Activated T-helper 17 cell treated with anti-CD3 and anti-CD28 coated beads, Interleukin-2, amount 50 U/mL, for 72 hours (primary cell): Measurements from ENCODE around the gene WDFY2. TPM values are rescaled to one million over a fixed set of nuclear protein-coding genes. Genes with fewer than 3 reads are reported as not detected.
A peak's percentile ranks its signal among the peaks of the same experiment; 100 is the strongest.
"Not testable (repeated sequence)": the region's sequence is repeated elsewhere in the genome, so short reads cannot be mapped to it uniquely, and the experiment has no call there.

Experiments
- ATAC-seq: fragments of 150-1000 bp; cut with Tn5 transposase; replicated peaks from 2 replicates; pipeline ENCODE4 v1.10.0; 2021; ENCODE audit warnings: mild to moderate bottlenecking, moderate library complexity
- H3K27ac Mint-ChIP-seq: one replicate; pipeline ENCODE4 v1.8.0; 2022; ENCODE audit warnings: mixed read lengths
- H3K27me3 Mint-ChIP-seq: one replicate; pipeline ENCODE4 v1.8.0; 2022; ENCODE audit warnings: mixed read lengths
- H3K36me3 Mint-ChIP-seq: one replicate; pipeline ENCODE4 v1.8.0; 2022; ENCODE audit warnings: low read depth, mild to moderate bottlenecking, mixed read lengths
- H3K4me1 Mint-ChIP-seq: one replicate; pipeline ENCODE4 v1.8.0; 2022; ENCODE audit warnings: mixed read lengths
- H3K4me3 Mint-ChIP-seq: one replicate; pipeline ENCODE4 v1.8.0; 2022; ENCODE audit warnings: mild to moderate bottlenecking, mixed read lengths
- H3K9me3 Mint-ChIP-seq: one replicate; pipeline ENCODE4 v1.8.0; 2022; ENCODE audit warnings: mixed read lengths
- total RNA-seq, 2 donors: library from RNA; stranded (reverse); gene quantifications; one replicate each; pipeline ENCODE4 v1.2.3, GENCODE V29; 2022

WDFY2 gene
- total RNA-seq, 2 donors from 2014 or later, result 16.8 to 31.5 TPM

DNA sequence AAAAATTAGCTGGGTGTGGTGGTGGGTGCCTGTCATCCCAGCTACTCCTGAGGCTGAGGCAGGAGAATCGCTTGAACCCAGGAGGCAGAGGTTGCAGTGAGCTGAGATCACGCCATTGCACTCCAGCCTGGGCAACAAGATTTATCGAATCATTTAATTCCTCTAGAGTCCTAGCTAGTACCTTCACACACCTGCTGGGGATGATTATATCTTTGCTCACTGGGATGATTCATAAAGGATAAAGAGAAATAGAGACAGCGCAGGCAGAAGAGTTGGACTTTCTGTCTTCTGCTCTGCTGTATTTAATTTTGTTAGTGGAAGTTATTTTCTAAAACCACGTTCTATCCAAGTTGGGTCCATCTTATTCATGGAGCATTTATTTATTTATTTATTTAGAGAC, 56.4 kb downstream of the WDFY2 start:
- H3K27ac Mint-ChIP-seq, H3K36me3 Mint-ChIP-seq, H3K9me3 Mint-ChIP-seq, ATAC-seq, H3K4me3 Mint-ChIP-seq, H3K27me3 Mint-ChIP-seq: not testable (repeated sequence)
- peaks cover 42% of the 10 kb centered on the region for H3K4me1 Mint-ChIP-seq

DNA sequence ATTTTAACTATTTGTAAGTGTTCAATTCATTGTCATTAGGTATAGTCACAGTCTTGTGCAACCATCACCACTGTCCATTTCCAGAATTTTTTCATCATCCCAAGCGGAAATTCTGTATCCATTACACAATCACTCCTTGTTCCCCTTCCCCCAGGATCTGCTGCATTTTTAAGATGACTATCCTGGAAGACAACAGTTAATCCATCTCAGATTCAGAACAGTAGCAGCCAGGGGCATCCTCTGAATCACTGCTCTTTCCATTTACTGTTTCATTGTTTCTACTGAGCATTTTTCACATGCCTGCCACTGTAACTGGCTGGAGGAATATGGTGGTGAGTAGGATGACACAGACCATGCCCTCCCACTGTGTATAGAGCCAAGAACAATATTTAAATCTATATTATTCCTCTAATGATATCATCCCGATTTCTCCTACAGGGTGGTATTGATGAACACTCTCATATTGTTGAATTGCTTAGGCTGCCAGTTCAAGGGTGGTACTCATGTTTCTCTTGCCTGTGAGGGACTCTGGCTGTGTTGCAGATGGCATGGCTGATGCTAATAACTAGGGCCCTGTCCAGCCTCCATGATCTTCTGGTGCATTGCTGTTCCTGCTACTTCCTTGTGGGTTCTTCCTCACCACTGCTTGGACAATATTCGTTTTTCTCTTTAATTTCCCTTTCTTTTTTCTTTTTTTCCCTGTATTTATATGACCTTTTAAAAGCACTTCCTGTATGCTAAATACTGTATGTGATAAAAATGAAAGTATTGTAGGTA, 59.0 kb downstream of the WDFY2 start:
- Mint-ChIP-seq H3K4me3 (peak overlapping the region; percentile 72), H3K9me3 (no peaks in the 10 kb centered on the region), H3K36me3 (peaks cover 5% of the 10 kb centered on the region), H3K27me3 (no peaks in the 10 kb centered on the region), H3K4me1 (peaks cover 45% of the 10 kb centered on the region), H3K27ac (peak overlapping the region; percentile 98)
- ATAC-seq, result peak; percentile 61

DNA sequence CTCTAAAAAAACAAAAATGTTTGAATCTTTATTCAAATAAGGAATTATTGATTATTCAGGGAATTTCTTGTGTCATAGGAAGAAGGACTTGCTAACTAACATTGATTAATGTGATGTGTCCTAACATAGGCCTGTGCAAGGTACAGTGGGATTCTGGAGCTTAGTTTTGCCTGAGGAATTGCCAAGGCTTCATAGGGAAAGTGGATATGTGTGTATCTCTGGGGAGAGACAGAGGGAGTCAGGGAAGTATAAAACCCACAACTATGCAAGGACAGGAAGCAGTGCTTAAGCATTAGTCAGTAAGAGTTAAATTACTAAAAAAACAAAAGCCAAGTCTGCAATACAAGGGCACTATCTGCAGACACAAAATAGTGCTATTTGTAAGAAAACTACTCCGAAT, 59.6 kb downstream of the WDFY2 start:
- H3K27me3 Mint-ChIP-seq, result no peaks in the 10 kb centered on the region
- H3K4me1 Mint-ChIP-seq, result peaks cover 45% of the 10 kb centered on the region
- peak overlapping the region; percentile 72 for H3K4me3 Mint-ChIP-seq
- H3K27ac Mint-ChIP-seq, result peak overlapping the region; percentile 98
- peak; percentile 22 for ATAC-seq
- H3K36me3 Mint-ChIP-seq, result peaks cover 5% of the 10 kb centered on the region
- H3K9me3 Mint-ChIP-seq, result no peaks in the 10 kb centered on the region

DNA sequence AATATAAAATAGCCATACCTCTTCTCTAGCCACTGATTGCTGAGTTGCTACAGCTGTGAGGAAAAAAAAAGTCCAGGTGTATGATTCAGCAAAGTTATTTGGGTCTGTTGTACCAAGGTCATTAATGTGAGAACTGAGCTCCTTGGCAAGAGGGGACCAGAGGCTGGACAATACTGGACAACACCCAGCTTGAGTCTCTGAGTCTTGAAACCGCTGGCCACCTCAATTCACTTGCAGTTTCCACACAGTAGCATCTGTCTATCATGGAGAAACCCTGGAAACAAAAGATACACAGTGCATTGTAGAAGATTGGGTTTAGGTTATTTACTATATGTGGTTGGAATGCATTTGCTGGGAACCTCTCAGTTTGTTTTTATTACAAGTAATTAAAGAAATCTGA, 60.4 kb downstream of the WDFY2 start:
- Mint-ChIP-seq H3K27me3 (no peaks in the 10 kb centered on the region), H3K9me3 (no peaks in the 10 kb centered on the region), H3K36me3 (peaks cover 5% of the 10 kb centered on the region), H3K4me3 (peak overlapping the region; percentile 72), H3K27ac (peak overlapping the region; percentile 98), H3K4me1 (peaks cover 45% of the 10 kb centered on the region)
- ATAC-seq, result no peak

DNA sequence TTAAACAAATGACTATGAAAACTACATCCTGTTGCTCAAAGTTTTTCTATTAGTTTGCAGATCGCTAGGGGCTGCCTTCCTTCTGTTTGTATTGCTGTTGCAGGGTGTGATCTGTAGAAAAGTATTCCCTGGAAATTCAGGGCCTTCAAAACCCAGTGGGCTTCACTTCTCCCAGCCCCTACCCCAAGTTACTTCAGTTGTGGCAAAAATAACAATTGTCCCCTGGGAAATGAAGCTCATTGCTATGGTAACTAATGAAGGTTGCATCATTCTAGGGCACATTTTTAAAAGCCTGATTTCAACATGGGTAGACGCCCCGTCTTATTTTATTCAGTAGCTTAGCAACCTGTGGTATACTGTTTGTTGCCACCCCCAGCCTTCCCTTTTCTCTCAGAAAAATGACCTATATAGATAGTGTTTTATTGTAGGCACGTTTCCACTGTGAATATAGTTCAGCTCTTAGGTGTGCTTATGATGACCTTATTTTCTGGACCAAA, 60.9 kb downstream of the WDFY2 start:
- Mint-ChIP-seq H3K27ac (peak overlapping the region; percentile 98), H3K36me3 (peaks cover 5% of the 10 kb centered on the region), H3K9me3 (no peaks in the 10 kb centered on the region), H3K27me3 (no peaks in the 10 kb centered on the region), H3K4me3 (peak overlapping the region; percentile 72), H3K4me1 (peaks cover 45% of the 10 kb centered on the region)
- ATAC-seq, result peak; percentile 31

DNA sequence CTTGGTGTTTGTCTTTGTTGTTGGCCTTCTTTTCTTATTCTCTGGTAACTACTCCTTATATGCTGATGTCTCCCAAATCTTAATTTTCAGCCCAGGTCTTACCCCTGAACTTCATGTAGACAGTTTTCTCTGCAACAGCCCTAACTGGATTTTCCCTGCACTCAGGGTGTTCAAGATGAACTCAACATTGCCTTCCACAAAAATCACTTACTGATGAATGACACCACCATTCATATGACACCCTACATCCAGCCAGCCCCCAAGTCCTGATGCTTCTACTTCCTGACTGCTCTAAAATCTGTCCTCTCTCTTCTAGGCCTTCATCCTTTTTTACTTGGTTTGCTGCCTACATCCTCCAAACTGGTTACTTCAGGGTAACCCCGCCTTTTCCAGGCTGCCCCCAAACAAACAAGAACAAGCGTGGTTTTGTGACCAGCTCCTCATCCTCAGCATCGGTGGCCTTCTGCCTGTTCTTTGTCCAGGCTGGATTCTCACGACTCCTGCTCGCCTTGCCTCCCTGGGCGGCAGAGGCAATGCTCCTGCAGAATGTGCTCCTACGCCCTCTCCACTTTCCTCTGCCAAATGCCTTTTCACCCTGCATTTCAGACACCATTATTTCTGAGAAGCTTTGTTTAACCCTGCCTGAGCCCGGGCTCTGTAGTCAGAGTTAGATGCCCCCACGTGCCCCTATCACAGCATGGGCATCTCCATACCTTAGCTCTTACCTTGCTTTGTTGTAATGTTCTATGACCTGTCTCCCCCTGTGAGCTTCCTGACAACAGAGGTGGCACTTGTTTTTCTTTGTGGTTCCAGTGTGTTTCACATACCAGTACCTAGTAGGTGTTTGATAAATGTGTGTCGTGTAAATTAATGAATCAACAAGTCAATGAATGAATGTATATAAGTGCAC, 61.8 kb downstream of the WDFY2 start:
- peak overlapping the region; percentile 72 for H3K4me3 Mint-ChIP-seq
- peak; percentile 71 for ATAC-seq

DNA sequence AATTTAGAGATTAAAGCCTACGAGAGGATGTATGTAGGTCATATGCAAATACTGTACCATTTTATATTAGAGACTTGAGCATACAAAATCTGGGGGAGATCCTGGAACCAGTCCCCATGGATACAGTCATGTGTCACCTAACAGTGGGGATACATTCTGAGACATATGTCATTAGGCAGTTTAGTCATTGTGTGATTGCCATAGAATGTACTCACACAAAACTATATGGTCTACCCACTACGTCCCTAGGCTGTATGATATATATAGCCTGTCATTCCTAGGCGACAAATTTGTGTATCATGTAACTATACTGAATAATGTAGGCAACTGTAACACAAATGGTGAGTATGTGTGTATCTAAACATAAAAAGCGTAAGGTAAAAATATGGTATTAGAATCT, 62.8 kb downstream of the WDFY2 start:
- H3K27me3 Mint-ChIP-seq, result no peaks in the 10 kb centered on the region
- no peaks in the 10 kb centered on the region for H3K9me3 Mint-ChIP-seq
- peak overlapping the region; percentile 72 for H3K4me3 Mint-ChIP-seq
- peaks cover 5% of the 10 kb centered on the region for H3K36me3 Mint-ChIP-seq
- ATAC-seq, result peak; percentile 66
- H3K27ac Mint-ChIP-seq, result peak overlapping the region; percentile 98
- peaks cover 45% of the 10 kb centered on the region for H3K4me1 Mint-ChIP-seq

More for the DNA sequence above, 61.8 kb downstream of the WDFY2 start:
- Mint-ChIP-seq H3K36me3 (peaks cover 5% of the 10 kb centered on the region), H3K27me3 (no peaks in the 10 kb centered on the region), H3K27ac (peak overlapping the region; percentile 98), H3K9me3 (no peaks in the 10 kb centered on the region), H3K4me1 (peaks cover 45% of the 10 kb centered on the region)

DNA sequence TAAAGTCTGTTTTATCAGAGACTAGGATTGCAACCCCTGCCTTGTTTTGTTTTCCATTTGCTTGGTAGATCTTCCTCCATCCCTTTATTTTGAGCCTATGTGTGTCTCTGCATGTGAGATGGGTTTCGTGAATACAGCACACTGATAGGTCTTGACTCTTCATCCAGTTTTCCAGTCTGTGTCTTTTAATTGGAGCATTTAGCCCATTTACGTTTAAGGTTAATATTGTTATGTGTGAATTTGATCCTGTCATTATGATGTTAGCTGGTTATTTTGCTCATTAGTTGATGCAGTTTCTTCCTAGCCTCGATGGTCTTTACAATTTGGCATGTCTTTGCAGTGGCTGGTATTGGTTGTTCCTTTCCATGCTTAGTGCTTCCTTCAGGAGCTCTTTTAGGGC, 67.9 kb downstream of the WDFY2 start:
- not testable (repeated sequence) for ATAC-seq, H3K4me3 Mint-ChIP-seq, H3K9me3 Mint-ChIP-seq, H3K36me3 Mint-ChIP-seq, H3K27ac Mint-ChIP-seq, H3K27me3 Mint-ChIP-seq
- peaks cover 13% of the 10 kb centered on the region for H3K4me1 Mint-ChIP-seq

DNA sequence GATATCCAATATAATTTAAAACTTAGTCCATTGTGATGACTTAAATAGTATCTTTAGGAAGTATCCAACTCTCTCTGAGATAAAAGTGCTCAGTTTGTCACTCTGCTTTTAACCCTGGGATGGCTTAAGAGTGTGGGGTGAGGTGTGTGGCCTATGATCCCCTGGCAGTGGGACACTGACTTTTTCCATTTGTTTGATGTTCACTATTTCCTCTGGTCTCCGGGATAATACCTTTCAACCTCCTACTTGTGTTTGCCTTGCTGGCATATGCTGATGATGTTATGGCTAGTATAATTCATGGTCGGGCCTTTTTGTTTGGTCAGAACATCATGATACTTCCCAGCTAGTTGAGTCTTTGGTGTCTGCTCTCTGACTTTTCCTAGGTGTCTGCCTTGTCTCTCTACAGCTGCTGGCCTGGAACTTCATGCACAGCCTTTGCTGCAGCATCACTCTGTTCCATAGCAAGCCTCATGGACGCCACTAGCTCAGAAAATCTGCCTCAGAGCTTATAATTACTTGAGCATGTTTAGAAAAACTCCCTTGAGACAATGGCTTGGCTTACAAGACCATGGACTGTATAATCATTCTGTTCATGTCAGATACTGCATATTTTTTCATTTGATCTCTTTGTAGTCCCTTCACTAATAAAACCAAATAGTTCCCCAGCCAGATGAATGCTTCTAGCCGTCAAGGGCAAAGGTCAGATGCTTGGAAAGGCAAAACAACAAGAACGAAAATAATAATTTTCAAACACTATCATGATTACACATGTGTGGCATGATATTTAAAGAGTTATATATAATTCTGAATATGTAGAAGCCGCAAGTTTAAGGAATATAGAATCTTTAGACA, 75.2 kb downstream of the WDFY2 start:
- H3K4me3 Mint-ChIP-seq, result no peak overlapping the region
- no peak overlapping the region for H3K27ac Mint-ChIP-seq
- peaks cover 21% of the 10 kb centered on the region for H3K36me3 Mint-ChIP-seq
- ATAC-seq, result no peak
- peaks cover 5% of the 10 kb centered on the region for H3K9me3 Mint-ChIP-seq
- peaks cover 1% of the 10 kb centered on the region for H3K4me1 Mint-ChIP-seq
- H3K27me3 Mint-ChIP-seq, result no peaks in the 10 kb centered on the region

DNA sequence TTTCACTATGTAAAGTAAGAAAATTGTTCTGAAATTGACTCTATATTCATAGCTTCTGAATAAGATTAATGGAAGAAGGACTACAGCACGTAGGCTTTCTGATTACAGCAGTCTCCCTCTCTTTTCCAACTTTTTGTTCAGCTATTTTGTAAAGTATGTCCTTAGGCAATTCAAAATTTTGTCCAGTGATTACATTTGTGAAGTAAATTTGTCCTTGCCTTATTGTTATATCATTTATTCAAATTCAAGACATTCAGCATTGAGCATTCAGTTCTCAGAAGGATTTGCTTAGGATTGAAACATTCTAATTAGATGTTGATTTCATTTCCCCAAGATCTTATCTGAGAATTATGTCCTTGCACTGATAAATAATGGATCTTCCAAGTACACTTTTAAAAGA, 76.6 kb downstream of the WDFY2 start:
- no peak overlapping the region for H3K4me3 Mint-ChIP-seq
- no peaks in the 10 kb centered on the region for H3K27me3 Mint-ChIP-seq
- peaks cover 21% of the 10 kb centered on the region for H3K36me3 Mint-ChIP-seq
- peaks cover 6% of the 10 kb centered on the region for H3K4me1 Mint-ChIP-seq
- H3K27ac Mint-ChIP-seq, result no peak overlapping the region
- ATAC-seq, result no peak
- H3K9me3 Mint-ChIP-seq, result peaks cover 5% of the 10 kb centered on the region

DNA sequence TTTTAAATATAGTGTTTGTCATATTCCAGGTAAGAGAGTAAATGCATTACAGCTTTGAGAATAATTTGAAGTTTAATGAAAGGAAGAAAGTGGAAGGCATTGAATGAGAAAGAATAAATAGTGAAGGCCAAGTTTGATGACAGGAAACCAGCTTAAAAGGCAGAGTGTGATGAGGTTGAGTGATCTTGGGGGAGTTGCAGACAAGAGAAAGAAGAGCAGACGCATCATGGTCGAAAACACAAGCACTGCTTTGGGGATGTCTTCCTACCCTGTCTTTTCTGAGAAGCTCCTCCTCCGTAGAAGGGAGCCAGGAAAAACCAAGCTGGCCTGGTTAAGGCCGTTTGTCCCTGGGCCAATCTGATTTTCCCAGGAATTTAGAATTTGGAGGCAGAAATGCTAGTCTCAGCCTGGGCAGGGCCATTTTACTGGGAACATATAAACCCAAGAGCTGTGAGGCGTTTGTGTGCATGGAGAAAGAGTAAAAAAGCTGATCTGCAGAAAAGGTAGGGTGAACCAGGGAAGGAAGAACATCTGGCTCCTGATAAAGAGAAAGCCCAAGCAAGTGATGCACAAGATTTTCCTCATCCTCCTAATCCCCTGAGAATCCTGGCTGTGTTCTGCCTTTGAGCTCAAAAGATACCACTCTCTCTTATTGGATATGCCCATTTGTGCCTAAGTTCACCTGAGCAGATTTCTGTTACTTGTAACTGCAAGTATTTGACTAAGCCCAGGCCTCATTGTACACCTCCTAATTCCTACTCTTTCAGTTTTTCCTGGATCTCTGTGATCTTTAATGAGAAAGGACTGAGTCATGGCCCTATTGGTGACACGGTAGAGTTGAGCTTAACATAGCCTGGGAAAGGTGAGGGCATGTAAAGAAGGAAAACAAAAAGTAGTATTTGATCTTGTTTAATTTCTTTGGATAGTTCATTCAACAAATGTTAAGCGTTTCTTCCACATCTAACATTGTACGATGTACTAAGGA, 80.0 kb downstream of the WDFY2 start:
- Mint-ChIP-seq H3K36me3 (peaks cover 21% of the 10 kb centered on the region), H3K4me3 (no peak overlapping the region), H3K4me1 (peaks cover 12% of the 10 kb centered on the region), H3K27me3 (no peaks in the 10 kb centered on the region), H3K9me3 (no peaks in the 10 kb centered on the region), H3K27ac (no peak overlapping the region)
- no peak for ATAC-seq

DNA sequence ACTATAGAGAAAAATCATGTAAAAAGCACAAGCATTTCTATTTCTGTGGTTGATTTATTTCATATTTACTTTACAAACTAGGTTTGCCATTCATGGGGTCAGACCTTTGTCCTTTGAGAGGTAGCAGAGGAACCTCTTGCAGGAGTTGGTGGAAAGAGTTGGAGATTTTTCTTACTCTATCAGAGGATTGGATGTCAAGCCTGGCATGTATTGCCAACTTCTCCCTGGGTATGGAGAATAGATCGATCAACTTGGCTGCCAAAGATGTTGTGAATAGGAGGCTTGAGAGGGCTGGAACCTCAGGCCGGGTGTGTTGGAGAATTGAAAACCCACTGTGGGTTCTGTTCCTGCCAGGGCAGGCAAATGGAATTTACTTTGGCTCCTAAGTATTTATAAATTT, 81.2 kb downstream of the WDFY2 start:
- H3K27me3 Mint-ChIP-seq, result no peaks in the 10 kb centered on the region
- H3K27ac Mint-ChIP-seq, result no peak overlapping the region
- peaks cover 16% of the 10 kb centered on the region for H3K4me1 Mint-ChIP-seq
- H3K4me3 Mint-ChIP-seq, result no peak overlapping the region
- no peaks in the 10 kb centered on the region for H3K9me3 Mint-ChIP-seq
- no peak for ATAC-seq
- H3K36me3 Mint-ChIP-seq, result peaks cover 21% of the 10 kb centered on the region

DNA sequence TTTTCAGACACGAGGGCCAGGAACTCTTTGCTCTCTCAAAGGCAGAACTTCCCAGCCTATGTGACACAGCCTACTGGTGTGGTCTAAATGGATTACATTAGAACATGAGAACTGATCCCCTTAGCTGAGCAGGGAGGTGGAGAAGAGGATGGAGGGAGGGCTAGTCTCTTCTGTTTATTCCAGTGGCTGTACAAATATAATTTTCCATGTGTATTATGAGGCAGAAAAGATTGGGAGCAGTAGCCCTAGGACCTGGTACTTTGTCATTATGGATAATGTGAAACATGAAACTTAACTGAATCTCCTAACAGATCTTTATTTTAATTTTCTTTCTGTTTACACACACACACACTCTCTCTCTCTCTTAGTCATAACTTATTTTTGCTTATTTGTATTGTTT, 82.1 kb downstream of the WDFY2 start:
- no peak for ATAC-seq
- peaks cover 16% of the 10 kb centered on the region for H3K4me1 Mint-ChIP-seq
- H3K27me3 Mint-ChIP-seq, result no peaks in the 10 kb centered on the region
- peaks cover 14% of the 10 kb centered on the region for H3K36me3 Mint-ChIP-seq
- H3K9me3 Mint-ChIP-seq, result no peaks in the 10 kb centered on the region
- H3K4me3 Mint-ChIP-seq, result no peak overlapping the region
- H3K27ac Mint-ChIP-seq, result peak overlapping the region; percentile 51
